Vagina (tissue), 2 donors: ENCODE measurements around the gene TEC.

Source experiments
- POLR2AphosphoS5 ChIP-seq, 2 donors: sonication (generic); formaldehyde crosslinking; IDR thresholded peaks; one replicate each; pipeline ENCODE4 v1.9.0; 2017; ENCODE audit warnings: antibody characterized with exemption in 2 of 2, mild to moderate bottlenecking in 2 of 2, low read depth in 1 of 2; ENCODE audit not compliant: insufficient read depth in 1 of 2
- TF ChIP-seq, protein P1 (sequence below), 3 experiments: fragments of 450-650 bp in 2 of 3; fragments of 200-600 bp in 1 of 3; sonication (generic) in 1 of 3; IDR thresholded peaks; one replicate each; pipeline ENCODE4 v1.5.1; 2017 to 2019; ENCODE audit warnings: antibody characterized with exemption in 3 of 3, mild to moderate bottlenecking in 2 of 3, moderate library complexity in 2 of 3

DNA sequence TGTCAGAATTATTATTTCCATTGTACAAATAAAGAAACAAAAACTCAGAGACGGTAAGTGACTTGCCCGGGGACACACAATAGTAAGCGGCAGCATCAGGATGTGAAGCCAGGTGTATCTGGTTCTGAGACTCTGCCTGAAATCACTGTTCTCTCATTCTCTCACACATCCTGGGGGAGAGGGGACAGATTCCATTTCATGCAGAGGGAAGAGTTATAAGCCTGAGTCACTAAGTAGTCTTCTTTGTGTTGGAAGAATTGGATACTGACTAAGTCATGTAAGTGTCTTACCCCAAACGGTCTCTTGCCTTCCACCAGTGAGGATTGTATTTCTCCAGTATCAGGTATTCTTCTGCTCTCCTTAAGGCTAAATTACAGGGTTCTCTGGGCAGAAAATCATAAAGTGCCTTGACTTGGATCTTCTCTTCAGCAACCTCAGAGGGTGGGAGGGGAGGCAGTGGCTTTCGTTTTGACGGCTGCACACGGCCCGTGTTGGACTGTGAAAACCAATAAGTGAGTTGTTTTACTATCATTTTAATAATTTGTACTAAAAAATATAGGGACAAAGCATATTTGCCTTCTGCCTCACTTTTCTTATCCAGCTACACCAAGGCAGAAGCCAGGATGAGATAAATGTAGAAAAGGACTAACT, 157.5 kb downstream of the TEC start:
- TF ChIP-seq, protein P1, sequence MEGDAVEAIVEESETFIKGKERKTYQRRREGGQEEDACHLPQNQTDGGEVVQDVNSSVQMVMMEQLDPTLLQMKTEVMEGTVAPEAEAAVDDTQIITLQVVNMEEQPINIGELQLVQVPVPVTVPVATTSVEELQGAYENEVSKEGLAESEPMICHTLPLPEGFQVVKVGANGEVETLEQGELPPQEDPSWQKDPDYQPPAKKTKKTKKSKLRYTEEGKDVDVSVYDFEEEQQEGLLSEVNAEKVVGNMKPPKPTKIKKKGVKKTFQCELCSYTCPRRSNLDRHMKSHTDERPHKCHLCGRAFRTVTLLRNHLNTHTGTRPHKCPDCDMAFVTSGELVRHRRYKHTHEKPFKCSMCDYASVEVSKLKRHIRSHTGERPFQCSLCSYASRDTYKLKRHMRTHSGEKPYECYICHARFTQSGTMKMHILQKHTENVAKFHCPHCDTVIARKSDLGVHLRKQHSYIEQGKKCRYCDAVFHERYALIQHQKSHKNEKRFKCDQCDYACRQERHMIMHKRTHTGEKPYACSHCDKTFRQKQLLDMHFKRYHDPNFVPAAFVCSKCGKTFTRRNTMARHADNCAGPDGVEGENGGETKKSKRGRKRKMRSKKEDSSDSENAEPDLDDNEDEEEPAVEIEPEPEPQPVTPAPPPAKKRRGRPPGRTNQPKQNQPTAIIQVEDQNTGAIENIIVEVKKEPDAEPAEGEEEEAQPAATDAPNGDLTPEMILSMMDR (IDR thresholded peaks at IDR 0.05), result no peak
- no peak for TF ChIP-seq POLR2AphosphoS5 (IDR thresholded peaks at IDR 0.05; ENCODE audit: insufficient read depth in 1 of 2, low read depth in 1 of 2)
